IMR-90 (cell line): ENCODE measurements around the gene CAPN2. TPM values are rescaled to one million over a fixed set of nuclear protein-coding genes. Genes with fewer than 3 reads are reported as not detected.
"Not testable (repeated sequence)": the region's sequence is repeated elsewhere in the genome, so short reads cannot be mapped to it uniquely, and the experiment has no call there.

ENCODE experiments used
- ATAC-seq: fragments of 200-7000 bp; cut with Tn5 transposase; 2 replicates; pipeline ENCODE4 v1.9.1; 2020; ENCODE audit warnings: low read depth, mild to moderate bottlenecking, moderate library complexity
- BruUV-seq: library from RNA; stranded (reverse); fragments of 400-500 nt; replicated peaks from 2 replicates; lab custom pipeline; 2021; lab: Mats Ljungman, UMichigan
- CTCF ChIA-PET: fragments of 300-600 bp; formaldehyde crosslinking; extraction: SDS; loops from one replicate; lab custom pipeline; 2021; ENCODE audit warnings: antibody characterized with exemption; lab: Yijun Ruan, JAX
- POLR2A ChIA-PET: fragments of 300-600 bp; sonication (Branson Sonifier 250); formaldehyde crosslinking; loops from one replicate; lab custom pipeline; 2022; ENCODE audit warnings: antibody characterized with exemption; ENCODE audit not compliant: unreplicated experiment; lab: Charles Lee
- DNase-seq: peaks from one replicate; pipeline ENCODE4 v3.0.0; 2013
- H2AFZ ChIP-seq: replicated peaks from 2 replicates; pipeline ENCODE3; 2013; ENCODE audit warnings: low read length, mild to moderate bottlenecking; ENCODE audit not compliant: poor library complexity
- H2AK5ac ChIP-seq: 2 replicates; pipeline ENCODE4 v1.6.1; 2013; ENCODE audit warnings: low read depth, low read length, inconsistent platforms
- H2AK9ac ChIP-seq: replicated peaks from 2 replicates; pipeline ENCODE3; 2013; ENCODE audit warnings: mild to moderate bottlenecking, low read depth, low read length, moderate library complexity; ENCODE audit not compliant: poor library complexity
- H2BK120ac ChIP-seq: 2 replicates; pipeline ENCODE4 v1.6.1; 2013; ENCODE audit warnings: low read depth, low read length, inconsistent platforms
- H2BK15ac ChIP-seq: 3 replicates; pipeline ENCODE4 v1.6.1; 2013; ENCODE audit warnings: low read depth, low read length, inconsistent platforms
- H2BK20ac ChIP-seq: 2 replicates; pipeline ENCODE4 v1.6.1; 2013; ENCODE audit warnings: low read depth, mild to moderate bottlenecking, inconsistent platforms, low read length, moderate library complexity
- H2BK5ac ChIP-seq: 2 replicates; pipeline ENCODE4 v1.6.1; 2013; ENCODE audit warnings: mild to moderate bottlenecking, low read depth, low read length, inconsistent platforms; ENCODE audit not compliant: poor library complexity, severe bottlenecking
- H3K14ac ChIP-seq: replicated peaks from 2 replicates; pipeline ENCODE4 v1.6.1; 2013; ENCODE audit warnings: low read depth, low read length, inconsistent platforms
- H3K18ac ChIP-seq: 2 replicates; pipeline ENCODE4 v1.6.1; 2013; ENCODE audit warnings: low read depth, low read length, control low read depth
- H3K23ac ChIP-seq: 2 replicates; pipeline ENCODE4 v1.6.1; 2013; ENCODE audit warnings: low read depth, low read length, inconsistent platforms
- H3K27ac ChIP-seq: 2 replicates; pipeline ENCODE4 v1.5.1; 2013; ENCODE audit warnings: mild to moderate bottlenecking, control low read depth, low read length; ENCODE audit not compliant: insufficient read depth
- H3K27me3 ChIP-seq: 2 replicates; pipeline ENCODE4 v1.6.1; 2013; ENCODE audit warnings: low read length; ENCODE audit not compliant: control insufficient read depth, insufficient read depth
- H3K36me3 ChIP-seq: 2 replicates; pipeline ENCODE4 v1.6.1; 2013; ENCODE audit warnings: low read length, mixed read lengths; ENCODE audit not compliant: control insufficient read depth, insufficient read depth
- H3K4ac ChIP-seq: 2 replicates; pipeline ENCODE4 v1.6.1; 2013; ENCODE audit warnings: low read depth, low read length, inconsistent platforms
- H3K4me1 ChIP-seq: 2 replicates; pipeline ENCODE4 v1.6.1; 2013; ENCODE audit warnings: low read length, mixed read lengths; ENCODE audit not compliant: control insufficient read depth, insufficient read depth
- H3K4me2 ChIP-seq: 2 replicates; pipeline ENCODE4 v1.6.1; 2013; ENCODE audit warnings: low read depth, mild to moderate bottlenecking, control low read depth, low read length, moderate library complexity
- H3K4me3 ChIP-seq: 2 replicates; pipeline ENCODE4 v1.5.1; 2013; ENCODE audit warnings: low read depth, mild to moderate bottlenecking, control low read depth, low read length, moderate library complexity; ENCODE audit not compliant: insufficient read depth
- H3K56ac ChIP-seq: 2 replicates; pipeline ENCODE4 v1.6.1; 2013; ENCODE audit warnings: low read length, inconsistent platforms; ENCODE audit not compliant: insufficient read depth; ENCODE audit errors: extremely low read depth
- H3K79me1 ChIP-seq, 2 experiments: 2 replicates each; pipeline ENCODE4 v1.6.1; 2013; ENCODE audit warnings: low read length in 2 of 2, inconsistent platforms in 1 of 2, low read depth in 1 of 2
- H3K9ac ChIP-seq: 2 replicates; pipeline ENCODE4 v1.6.1; 2013; ENCODE audit warnings: low read depth, low read length, control low read depth
- H3K9me1 ChIP-seq: 2 replicates; pipeline ENCODE4 v1.6.1; 2013; ENCODE audit warnings: low read length, inconsistent platforms; ENCODE audit not compliant: insufficient read depth
- H3K9me3 ChIP-seq: 2 replicates; pipeline ENCODE4 v1.6.1; 2013; ENCODE audit warnings: low read length; ENCODE audit not compliant: control insufficient read depth, insufficient read depth
- H4K20me1 ChIP-seq: 2 replicates; pipeline ENCODE4 v1.6.1; 2013; ENCODE audit warnings: low read length, inconsistent platforms; ENCODE audit not compliant: insufficient read depth
- H4K5ac ChIP-seq: 2 replicates; pipeline ENCODE4 v1.6.1; 2013; ENCODE audit warnings: mild to moderate bottlenecking, low read depth, low read length, control low read depth
- H4K8ac ChIP-seq, 2 experiments: 2 replicates each; pipeline ENCODE4 v1.6.1; 2013; ENCODE audit warnings: low read depth in 2 of 2, low read length in 2 of 2, control low read depth in 1 of 2, inconsistent platforms in 1 of 2
- H4K91ac ChIP-seq: 2 replicates; pipeline ENCODE4 v1.6.1; 2013; ENCODE audit warnings: low read depth, low read length, inconsistent platforms; ENCODE audit not compliant: insufficient read depth
- WGBS, 2 experiments: methylation state at CpG; one replicate each; pipeline versions ENCODE4 v1.1.5 to v1.1.7; 2013; ENCODE audit warnings: missing lambda C conversion rate in 2 of 2; ENCODE audit not compliant: insufficient read length in 1 of 2; ENCODE audit errors: extremely low coverage in 2 of 2; 5-methylcytosine and 5-hydroxymethylcytosine counted together
- dilution Hi-C: fragments of 300-500 bp; cut with HindIII; formaldehyde crosslinking; loops from one replicate; pipeline ENCODE4 v1.14.3; 2018; ENCODE audit warnings: low sequenced_read_pairs; ENCODE audit not compliant: unreplicated experiment
- in situ Hi-C: fragments of 300-500 bp; cut with MboI; formaldehyde crosslinking; loops from 3 replicates; pipeline ENCODE4 v1.14.3; 2019; ENCODE audit warnings: low sequenced_read_pairs, inconsistent platforms, mixed read lengths
- intact Hi-C: fragments of 100-400 bp; cut with micrococcal nuclease; formaldehyde crosslinking; loops from 2 replicates; pipeline ENCODE4 v1.10.0; 2022
- polyA plus RNA-seq, 3 experiments: library from polyadenylated mRNA; depleted of rRNA; stranded (reverse); fragments of >200 nt; gene quantifications; 2 replicates each; pipeline ENCODE4 v1.2.3, GENCODE V29; 2012; ENCODE audit warnings: low replicate concordance in 1 of 3
- total RNA-seq: library from RNA; depleted of rRNA; stranded (reverse); fragments of >200 nt; gene quantifications from 2 replicates; pipeline ENCODE4 v1.2.3, GENCODE V29; 2012

CAPN2 gene
- total and polyA plus RNA-seq, 2 of the 4 experiments (the other 2 are of a cell fraction) = 339 to 430 TPM

DNA sequence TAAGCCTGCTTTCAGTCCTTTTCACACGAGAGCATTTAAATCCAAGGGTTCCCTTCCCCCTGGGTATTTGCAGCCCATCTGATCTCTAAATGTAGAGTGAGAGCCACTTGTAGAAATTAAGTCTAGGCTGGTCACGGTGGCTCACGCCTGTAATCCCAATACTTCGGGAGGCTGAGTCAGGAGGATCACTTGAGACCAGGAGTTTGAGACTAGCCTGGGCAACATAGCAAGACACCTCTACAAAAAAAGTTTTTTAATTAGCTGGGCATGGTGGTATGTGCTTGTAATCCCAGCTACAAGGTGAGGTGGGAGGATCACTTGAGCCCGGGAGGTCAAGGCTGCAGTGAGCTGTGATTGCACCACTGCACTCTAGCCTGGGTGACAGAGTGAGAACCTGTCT is 24.3 kb downstream of the CAPN2 start:
- H3K23ac ChIP-seq, ATAC-seq, H3K4me3 ChIP-seq, H2BK15ac ChIP-seq, H3K9me3 ChIP-seq, H3K9ac ChIP-seq, CTCF ChIA-PET, H4K5ac ChIP-seq, POLR2A ChIA-PET, H2BK120ac ChIP-seq, BruUV-seq, H2AK9ac ChIP-seq, intact Hi-C loops, H3K27ac ChIP-seq, DNase-seq, H4K91ac ChIP-seq, H3K27me3 ChIP-seq, in situ Hi-C loops, H3K4ac ChIP-seq, H3K56ac ChIP-seq, H3K18ac ChIP-seq, H3K4me2 ChIP-seq, H2BK20ac ChIP-seq, dilution Hi-C loops, H2AFZ ChIP-seq, H2BK5ac ChIP-seq: not testable (repeated sequence)
- Histone ChIP-seq H3K4me1 (peaks cover 23% of the 10 kb centered on the region), H3K36me3 (peaks cover 39% of the 10 kb centered on the region), H3K79me1 (peaks cover 56 to 84% of the 10 kb centered on the region in 2 experiments), H4K8ac (peak overlapping the region in 1 of 2 experiments; percentile 58; a peak in 1 of 4 replicates), H4K20me1 (peaks cover 87% of the 10 kb centered on the region), H2AK5ac (0 out of 2 replicates have a peak overlapping the region, but pooled peaks have one; percentile 24), H3K14ac (0 out of 2 replicates have a peak overlapping the region, but pooled peaks have one; percentile 19), H3K9me1 (peaks cover 47% of the 10 kb centered on the region)
- no CpG with 5 or more reads among the region's 5 CpGs for WGBS, 2 experiments
